Activated CD8-positive, alpha-beta T cell treated with anti-CD3 and anti-CD28 coated beads for 36 hours (primary cell): ENCODE results near the gene LEMD2. TPM values are rescaled to one million over a fixed set of nuclear protein-coding genes. Genes with fewer than 3 reads are reported as not detected.

Experiments
- ATAC-seq: fragments of 200-7000 bp; cut with Tn5 transposase; one replicate; pipeline ENCODE4 v1.10.0; 2021; ENCODE audit warnings: mild to moderate bottlenecking, moderate library complexity
- CTCF ChIA-PET: fragments of 350-600 bp; sonication (Branson Sonifier 250); formaldehyde crosslinking; loops from one replicate; lab custom pipeline; 2021; ENCODE audit warnings: antibody characterized with exemption; lab: Charles Lee
- POLR2A ChIA-PET: fragments of 350-600 bp; sonication (Branson Sonifier 250); formaldehyde crosslinking; loops from one replicate; lab custom pipeline; 2021; ENCODE audit warnings: antibody characterized with exemption; lab: Charles Lee
- DNase-seq: peaks from one replicate; pipeline ENCODE4 v3.0.0-alpha.2; 2020
- H3K27ac Mint-ChIP-seq: one replicate; pipeline ENCODE4 v1.8.0; 2021; ENCODE audit warnings: mild to moderate bottlenecking, mixed read lengths
- H3K27me3 Mint-ChIP-seq: one replicate; pipeline ENCODE4 v1.8.0; 2021; ENCODE audit warnings: mixed read lengths
- H3K36me3 Mint-ChIP-seq: one replicate; pipeline ENCODE4 v1.8.0; 2021; ENCODE audit warnings: low read depth, mixed read lengths
- H3K4me1 Mint-ChIP-seq: one replicate; pipeline ENCODE4 v1.8.0; 2021; ENCODE audit warnings: low read depth, mixed read lengths
- H3K4me3 Mint-ChIP-seq: one replicate; pipeline ENCODE4 v1.8.0; 2021; ENCODE audit warnings: mild to moderate bottlenecking, moderate library complexity, mixed read lengths
- H3K9me3 Mint-ChIP-seq: one replicate; pipeline ENCODE4 v1.8.0; 2021; ENCODE audit warnings: mixed read lengths
- CTCF ChIP-seq: fragments of 200-600 bp; IDR thresholded peaks from one replicate; pipeline ENCODE4 v1.8.0; 2022; ENCODE audit warnings: antibody characterized with exemption, mild to moderate bottlenecking
- intact Hi-C: fragments of 100-400 bp; cut with micrococcal nuclease; formaldehyde crosslinking; loops from one replicate; pipeline ENCODE4 v1.10.0; 2022
- total RNA-seq, 2 experiments: library from RNA; stranded (reverse); gene quantifications; one replicate each; pipeline ENCODE4 v1.2.3, GENCODE V29; 2021

The LEMD2 gene
- total RNA-seq, 2 experiments from 2014 or later = 40.1 to 41.5 TPM

- no peaks in the 10 kb centered on the region for H3K4me1 Mint-ChIP-seq
- no peaks in the 10 kb centered on the region for H3K36me3 Mint-ChIP-seq
- no peak overlapping the region for H3K4me3 Mint-ChIP-seq
- no peak for TF ChIP-seq CTCF
- no peak for DNase-seq
- ChIA-PET POLR2A (no interaction called here), CTCF (no interaction called here)
- ATAC-seq = no peak
- no peaks in the 10 kb centered on the region for H3K9me3 Mint-ChIP-seq
- H3K27ac Mint-ChIP-seq = no peak overlapping the region
- H3K27me3 Mint-ChIP-seq = peaks cover 2% of the 10 kb centered on the region
- intact Hi-C loops = no loop called here
Measured at GRCh38 chr6:33827546-33828451, 38.9 kb upstream of the LEMD2 start.

GRCh38 chr6:33826537-33826936, 37.6 kb upstream of the LEMD2 start:
- DNase-seq = no peak
- CTCF ChIA-PET = interaction anchor here (1.5 kb wide), 1 partner anchor 55 kb away, joined by 4 read pairs; no protein-coding TSS in a partner anchor
- no peaks in the 10 kb centered on the region for H3K9me3 Mint-ChIP-seq
- intact Hi-C loops = no loop called here
- ATAC-seq = no peak
- H3K4me1 Mint-ChIP-seq = no peaks in the 10 kb centered on the region
- peaks cover 2% of the 10 kb centered on the region for H3K27me3 Mint-ChIP-seq
- no peak overlapping the region for H3K4me3 Mint-ChIP-seq
- no peak for TF ChIP-seq CTCF
- POLR2A ChIA-PET = no interaction called here
- no peak overlapping the region for H3K27ac Mint-ChIP-seq
- H3K36me3 Mint-ChIP-seq = no peaks in the 10 kb centered on the region

DNA sequence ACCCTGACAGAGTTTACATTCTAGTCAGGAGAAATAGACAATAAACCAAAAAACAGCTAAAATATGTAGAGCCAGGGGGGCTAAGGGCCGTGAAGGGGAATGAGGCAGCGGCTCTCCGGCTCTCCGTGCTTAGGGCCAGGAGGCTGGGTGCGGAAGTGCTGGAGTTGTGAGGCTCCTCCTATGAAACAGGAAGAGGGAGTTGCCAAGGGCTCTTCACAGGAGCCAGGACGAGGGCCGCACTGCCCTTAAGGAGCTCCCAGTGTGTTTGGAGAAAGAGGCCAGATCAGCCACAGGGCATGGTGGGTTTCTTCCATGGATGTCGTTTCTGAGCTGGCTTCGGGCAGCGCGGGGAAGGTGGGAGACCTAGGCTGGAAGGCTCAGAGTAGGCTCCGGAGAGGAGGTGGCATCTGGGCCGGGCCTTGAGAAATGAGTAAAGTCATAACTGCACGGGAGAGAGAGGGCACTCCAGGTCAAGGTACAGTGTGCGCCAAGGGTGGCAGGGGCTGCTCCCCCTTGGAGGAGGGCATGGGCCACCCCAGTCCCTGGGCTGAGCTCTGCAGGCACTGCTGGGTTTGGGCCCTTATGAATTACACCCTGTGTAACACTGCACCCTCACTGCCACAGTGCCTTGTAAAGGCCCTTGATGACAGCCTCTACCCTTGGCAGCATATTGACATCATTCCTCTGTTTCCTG, 35.7 kb upstream of the LEMD2 start:
- H3K36me3 Mint-ChIP-seq = no peaks in the 10 kb centered on the region
- POLR2A ChIA-PET = no interaction called here
- no peak overlapping the region for H3K4me3 Mint-ChIP-seq
- no peaks in the 10 kb centered on the region for H3K9me3 Mint-ChIP-seq
- CTCF ChIA-PET = no interaction called here
- no peak overlapping the region for H3K27ac Mint-ChIP-seq
- intact Hi-C loops = no loop called here
- DNase-seq (no peak), ATAC-seq (no peak)
- TF ChIP-seq CTCF = no peak
- H3K27me3 Mint-ChIP-seq = no peaks in the 10 kb centered on the region
- H3K4me1 Mint-ChIP-seq = peaks cover 5% of the 10 kb centered on the region

DNA sequence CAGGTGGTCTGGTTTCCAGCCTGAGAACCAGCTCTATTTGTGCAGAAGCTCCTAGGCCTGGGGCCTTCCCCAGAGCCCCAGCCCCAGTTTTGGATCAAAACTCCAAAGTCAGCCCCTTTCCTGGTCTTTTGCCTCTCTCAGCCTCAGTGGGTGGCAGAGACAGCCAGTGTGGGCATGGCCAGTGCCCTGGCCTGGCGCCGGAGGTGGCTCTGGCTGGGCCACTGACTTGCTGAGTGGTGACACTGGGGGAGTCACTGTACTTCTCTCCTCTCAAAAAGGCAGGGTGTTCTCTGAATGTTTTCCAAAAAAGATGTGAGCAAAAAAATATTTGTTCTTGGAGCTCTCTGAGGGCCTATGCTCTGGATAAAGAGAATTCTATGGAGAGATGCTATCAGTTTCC, 34.9 kb upstream of the LEMD2 start:
- intact Hi-C loops = no loop called here
- Mint-ChIP-seq H3K36me3 (no peaks in the 10 kb centered on the region), H3K27ac (no peak overlapping the region), H3K4me1 (peaks cover 5% of the 10 kb centered on the region), H3K4me3 (no peak overlapping the region), H3K27me3 (no peaks in the 10 kb centered on the region), H3K9me3 (no peaks in the 10 kb centered on the region)
- no peak for DNase-seq
- no peak for TF ChIP-seq CTCF
- ATAC-seq = no peak
- CTCF ChIA-PET = interaction anchor here (0.9 kb wide), 1 partner anchor 56 kb away, joined by 3 read pairs; no protein-coding TSS in a partner anchor
- POLR2A ChIA-PET = no interaction called here
